Transverse colon (tissue), 4 donors: ENCODE results near the gene APOL4.

Source experiments
- POLR2A ChIP-seq: fragments of 450-650 bp; IDR thresholded peaks from one replicate; pipeline ENCODE4 v1.6.1; 2016; ENCODE audit warnings: antibody characterized with exemption, mild to moderate bottlenecking, moderate library complexity
- POLR2AphosphoS5 ChIP-seq, 3 donors: sonication (generic); formaldehyde crosslinking; IDR thresholded peaks; one replicate each; pipeline ENCODE4 v1.6.1; 2016; ENCODE audit warnings: antibody characterized with exemption in 3 of 3
- TF ChIP-seq, protein P1 (sequence below), 5 experiments: fragments of 200-600 bp in 3 of 5; fragments of 450-650 bp in 2 of 5; sonication (generic) in 3 of 5; IDR thresholded peaks; 1 replicate in 2 of 5; 2 replicates in 3 of 5; pipeline ENCODE4 v1.5.1; 2016 to 2017; ENCODE audit warnings: antibody characterized with exemption in 5 of 5, inconsistent platforms in 3 of 5, mild to moderate bottlenecking in 2 of 5, moderate library complexity in 1 of 5

DNA sequence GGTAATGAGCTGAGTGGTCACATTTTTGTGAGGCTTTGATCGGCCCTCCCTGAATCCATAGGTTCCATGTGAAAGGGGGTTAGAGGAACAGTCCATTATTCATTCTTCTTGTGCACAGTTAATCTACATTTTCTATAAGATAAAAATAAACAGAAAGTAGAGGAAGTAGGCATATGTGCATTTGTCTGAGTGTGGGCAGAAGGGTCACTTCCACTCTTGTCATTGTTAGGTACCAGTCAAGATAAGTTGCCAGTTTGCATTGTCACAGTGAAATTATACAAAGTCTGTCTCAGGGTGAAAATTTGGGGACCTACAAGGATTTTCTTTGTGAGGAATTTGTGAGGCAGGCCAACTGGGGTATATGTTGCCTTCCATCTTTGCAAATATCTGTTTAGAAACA is 4.6 kb upstream of the APOL4 start:
- TF ChIP-seq, protein P1, sequence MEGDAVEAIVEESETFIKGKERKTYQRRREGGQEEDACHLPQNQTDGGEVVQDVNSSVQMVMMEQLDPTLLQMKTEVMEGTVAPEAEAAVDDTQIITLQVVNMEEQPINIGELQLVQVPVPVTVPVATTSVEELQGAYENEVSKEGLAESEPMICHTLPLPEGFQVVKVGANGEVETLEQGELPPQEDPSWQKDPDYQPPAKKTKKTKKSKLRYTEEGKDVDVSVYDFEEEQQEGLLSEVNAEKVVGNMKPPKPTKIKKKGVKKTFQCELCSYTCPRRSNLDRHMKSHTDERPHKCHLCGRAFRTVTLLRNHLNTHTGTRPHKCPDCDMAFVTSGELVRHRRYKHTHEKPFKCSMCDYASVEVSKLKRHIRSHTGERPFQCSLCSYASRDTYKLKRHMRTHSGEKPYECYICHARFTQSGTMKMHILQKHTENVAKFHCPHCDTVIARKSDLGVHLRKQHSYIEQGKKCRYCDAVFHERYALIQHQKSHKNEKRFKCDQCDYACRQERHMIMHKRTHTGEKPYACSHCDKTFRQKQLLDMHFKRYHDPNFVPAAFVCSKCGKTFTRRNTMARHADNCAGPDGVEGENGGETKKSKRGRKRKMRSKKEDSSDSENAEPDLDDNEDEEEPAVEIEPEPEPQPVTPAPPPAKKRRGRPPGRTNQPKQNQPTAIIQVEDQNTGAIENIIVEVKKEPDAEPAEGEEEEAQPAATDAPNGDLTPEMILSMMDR (IDR thresholded peaks at IDR 0.05), result no peak
- TF ChIP-seq POLR2A (no peak), POLR2AphosphoS5 (IDR thresholded peaks at IDR 0.05) (no peak)
